GM12878 (cell line): ENCODE results near the gene CEP120.

ENCODE experiments used
- RCOR1 ChIP-seq: conservative IDR thresholded peaks from 2 replicates; pipeline ENCODE4 v1.6.1; 2012; ENCODE audit warnings: low read depth, low read length, improper control_type of control experiment
- TF ChIP-seq, protein P1 (sequence below): fragments of 450-650 bp; IDR thresholded peaks from 2 replicates; pipeline ENCODE4 v1.6.1; 2017; ENCODE audit warnings: mild to moderate bottlenecking, low read depth, inconsistent platforms; ENCODE audit not compliant: poor library complexity, severe bottlenecking

DNA sequence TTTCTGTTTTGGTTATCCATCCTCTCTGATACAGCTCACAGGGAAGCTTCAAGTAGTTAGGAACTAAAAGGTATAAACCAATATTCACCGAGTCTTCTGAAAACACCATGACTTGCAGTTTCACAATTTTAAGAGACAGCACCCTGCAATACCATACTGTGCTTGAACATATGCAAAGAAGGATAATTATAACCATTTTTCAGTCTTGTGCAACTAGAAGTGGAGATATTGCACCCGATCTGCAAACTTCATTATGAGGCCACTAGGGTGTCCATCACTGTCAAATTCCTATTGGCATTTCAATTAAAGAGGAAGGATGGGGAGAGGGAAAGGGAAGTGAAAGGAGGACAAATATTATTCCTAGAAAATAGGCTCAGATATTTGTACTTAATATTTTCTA is 32.4 kb upstream of the CEP120 start:
- TF ChIP-seq, protein P1, sequence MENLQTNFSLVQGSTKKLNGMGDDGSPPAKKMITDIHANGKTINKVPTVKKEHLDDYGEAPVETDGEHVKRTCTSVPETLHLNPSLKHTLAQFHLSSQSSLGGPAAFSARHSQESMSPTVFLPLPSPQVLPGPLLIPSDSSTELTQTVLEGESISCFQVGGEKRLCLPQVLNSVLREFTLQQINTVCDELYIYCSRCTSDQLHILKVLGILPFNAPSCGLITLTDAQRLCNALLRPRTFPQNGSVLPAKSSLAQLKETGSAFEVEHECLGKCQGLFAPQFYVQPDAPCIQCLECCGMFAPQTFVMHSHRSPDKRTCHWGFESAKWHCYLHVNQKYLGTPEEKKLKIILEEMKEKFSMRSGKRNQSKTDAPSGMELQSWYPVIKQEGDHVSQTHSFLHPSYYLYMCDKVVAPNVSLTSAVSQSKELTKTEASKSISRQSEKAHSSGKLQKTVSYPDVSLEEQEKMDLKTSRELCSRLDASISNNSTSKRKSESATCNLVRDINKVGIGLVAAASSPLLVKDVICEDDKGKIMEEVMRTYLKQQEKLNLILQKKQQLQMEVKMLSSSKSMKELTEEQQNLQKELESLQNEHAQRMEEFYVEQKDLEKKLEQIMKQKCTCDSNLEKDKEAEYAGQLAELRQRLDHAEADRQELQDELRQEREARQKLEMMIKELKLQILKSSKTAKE: no peak
- no peak for TF ChIP-seq RCOR1
